H1 (cell line): ENCODE measurements around the gene PHLDB3. TPM values are rescaled to one million over a fixed set of nuclear protein-coding genes. Genes with fewer than 3 reads are reported as not detected.

ENCODE experiments used
- CHD7 ChIP-seq: fragments of 300-600 bp; sonication (generic); IDR thresholded peaks from 2 replicates; pipeline ENCODE4 v1.7.1; 2012; ENCODE audit warnings: low read length, moderate library complexity, mild to moderate bottlenecking, inconsistent platforms; ENCODE audit not compliant: insufficient replicate concordance
- polyA plus RNA-seq, 7 experiments: library from polyadenylated mRNA; depleted of rRNA in 3 of 7; stranded (reverse) in 5 of 7; unstranded in 2 of 7; fragments of >200 nt in 5 of 7; fragments of 200-250 nt in 2 of 7; gene quantifications; 1 replicate in 5 of 7; 2 replicates in 1 of 7; 4 replicates in 1 of 7; pipeline versions ENCODE4 v1.2.1 to v1.2.3, GENCODE V29; 2011 to 2013; ENCODE audit warnings: missing spikeins in 2 of 7, mixed read lengths in 2 of 7
- total RNA-seq: library from RNA; stranded (reverse); fragmentation: NEBNext Ultra II Directional; extraction: Animal tissue kit (Norgen Biotek cat#: 25700); gene quantifications from 2 replicates; pipeline ENCODE4 v1.2.1, GENCODE V29; 2021

PHLDB3 gene
- total and polyA plus RNA-seq, 2 of the 8 experiments (the other 6 are each of a cell fraction or from before 2014, with no cell fraction given), result 4.0 to 8.5 TPM

- TF ChIP-seq CHD7, result no peak
These were observed 5.5 kb downstream of the PHLDB3 start (continued) for GRCh38 chr19:43499042-43499441.
